ENCODE measurements around the gene RHBDL2. TPM values are rescaled to one million over a fixed set of nuclear protein-coding genes. Genes with fewer than 3 reads are reported as not detected.
A peak's percentile ranks its signal among the peaks of the same experiment; 100 is the strongest.
"Not testable (repeated sequence)": the region's sequence is repeated elsewhere in the genome, so short reads cannot be mapped to it uniquely, and the experiment has no call there.

The RHBDL2 gene
- total RNA-seq, 1 donor from 2014 or later, result not detected

DNA sequence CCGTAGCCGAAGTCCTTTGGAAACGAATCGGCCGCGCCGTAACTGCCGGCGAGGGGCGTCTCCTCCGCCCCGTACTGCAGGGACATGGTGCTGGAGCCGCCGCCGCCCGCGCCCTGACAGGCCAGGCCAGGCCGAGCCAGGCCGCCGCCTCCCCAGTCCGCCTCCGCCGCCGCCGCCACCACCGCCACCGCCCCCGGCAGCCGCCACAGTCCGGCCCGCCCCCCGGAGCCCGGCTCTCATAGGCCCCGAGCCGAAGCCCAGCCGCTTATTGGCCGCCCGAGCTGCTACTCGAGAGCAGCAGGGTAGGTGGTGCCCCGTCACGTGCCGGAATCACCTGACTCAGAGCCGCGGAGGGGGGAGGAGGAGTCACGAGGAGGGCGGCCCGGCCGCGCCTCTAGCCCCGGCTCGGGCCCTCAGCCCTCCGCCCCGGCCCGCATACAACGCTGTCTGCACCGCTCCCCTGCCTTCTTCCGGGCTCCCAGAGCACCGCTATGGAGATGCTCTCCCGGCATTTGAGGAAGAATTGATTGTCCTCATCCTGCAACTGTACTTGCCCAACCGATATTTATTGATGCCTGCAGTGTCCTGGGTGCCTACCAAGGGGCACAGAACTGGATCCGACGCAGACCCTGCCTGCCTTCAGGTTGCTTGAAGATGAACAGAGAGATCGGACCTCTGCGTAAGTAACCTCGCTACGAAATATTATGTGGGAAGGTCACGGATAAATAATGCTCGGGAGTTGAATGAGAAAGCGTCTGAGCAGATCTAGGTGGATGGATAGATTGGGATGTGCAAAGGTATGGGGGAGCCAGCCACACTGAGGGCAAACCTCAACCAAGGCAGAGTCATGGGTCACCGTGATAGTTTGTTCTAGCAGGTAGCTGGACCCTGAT lies 81.8 kb downstream of the RHBDL2 start, which contains the start of gene RRAGC:
Gene RRAGC (minus strand): TSS at position 212 of the 893 bp plus-strand sequence. CDS start 126 bp downstream, at position 86.
- peaks cover 10% of the 10 kb centered on the region for H3K36me3 Mint-ChIP-seq
- TF ChIP-seq, protein P1, sequence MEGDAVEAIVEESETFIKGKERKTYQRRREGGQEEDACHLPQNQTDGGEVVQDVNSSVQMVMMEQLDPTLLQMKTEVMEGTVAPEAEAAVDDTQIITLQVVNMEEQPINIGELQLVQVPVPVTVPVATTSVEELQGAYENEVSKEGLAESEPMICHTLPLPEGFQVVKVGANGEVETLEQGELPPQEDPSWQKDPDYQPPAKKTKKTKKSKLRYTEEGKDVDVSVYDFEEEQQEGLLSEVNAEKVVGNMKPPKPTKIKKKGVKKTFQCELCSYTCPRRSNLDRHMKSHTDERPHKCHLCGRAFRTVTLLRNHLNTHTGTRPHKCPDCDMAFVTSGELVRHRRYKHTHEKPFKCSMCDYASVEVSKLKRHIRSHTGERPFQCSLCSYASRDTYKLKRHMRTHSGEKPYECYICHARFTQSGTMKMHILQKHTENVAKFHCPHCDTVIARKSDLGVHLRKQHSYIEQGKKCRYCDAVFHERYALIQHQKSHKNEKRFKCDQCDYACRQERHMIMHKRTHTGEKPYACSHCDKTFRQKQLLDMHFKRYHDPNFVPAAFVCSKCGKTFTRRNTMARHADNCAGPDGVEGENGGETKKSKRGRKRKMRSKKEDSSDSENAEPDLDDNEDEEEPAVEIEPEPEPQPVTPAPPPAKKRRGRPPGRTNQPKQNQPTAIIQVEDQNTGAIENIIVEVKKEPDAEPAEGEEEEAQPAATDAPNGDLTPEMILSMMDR (IDR thresholded peaks at IDR 0.05; ENCODE audit: unreplicated experiment), result no peak
- H3K27ac Mint-ChIP-seq, result peak within 1 kb of the TSS; percentile 95
- DNase-seq (ENCODE audit: low spot score in 2 of 2, unreplicated experiment in 2 of 2), result peak; percentile 97 to 98
- H3K4me1 Mint-ChIP-seq, result peaks cover 32% of the 10 kb centered on the region
- H3K9me3 Mint-ChIP-seq, result no peaks in the 10 kb centered on the region
- H3K27me3 Mint-ChIP-seq (ENCODE audit: low read depth), result no peaks in the 10 kb centered on the region
- peak within 1 kb of the TSS; percentile 87 for H3K4me3 Mint-ChIP-seq

DNA sequence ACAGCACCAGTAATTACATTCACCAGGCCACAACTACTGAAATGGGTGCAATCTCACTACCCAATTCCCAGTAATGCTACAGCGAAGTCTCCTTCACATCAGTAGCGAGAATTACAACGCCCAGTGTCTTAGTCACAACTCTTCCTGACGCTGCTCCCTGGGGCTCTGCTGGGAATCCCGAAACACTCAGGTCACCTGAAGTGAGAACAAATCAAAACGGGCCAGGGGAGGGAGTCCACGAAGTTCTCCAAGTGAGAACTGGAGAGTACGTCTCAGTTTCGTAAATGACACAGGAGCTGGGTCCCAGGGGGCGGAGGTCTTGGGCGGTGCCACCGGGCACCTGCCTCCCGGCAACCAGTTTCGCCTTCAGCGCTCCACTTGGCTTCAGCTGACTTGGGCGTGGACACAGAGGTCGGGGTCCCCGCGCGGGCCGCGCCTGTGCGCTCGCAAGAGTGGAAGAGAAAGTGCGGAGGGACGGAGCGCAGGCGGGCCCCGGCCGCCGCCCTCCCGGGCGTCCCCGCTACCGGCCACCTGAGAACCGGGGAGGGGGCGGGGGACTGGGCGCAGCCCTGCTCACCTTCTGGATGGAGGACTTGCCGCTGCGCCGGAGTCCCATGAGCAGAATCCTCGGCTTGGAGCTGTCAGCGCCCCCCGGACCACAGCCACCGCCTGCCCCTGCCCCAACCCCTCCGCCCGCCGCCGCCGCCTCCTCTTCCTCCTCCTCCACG lies 82.6 kb downstream of the RHBDL2 start:
- H3K9me3 Mint-ChIP-seq, result no peaks in the 10 kb centered on the region
- H3K4me3 Mint-ChIP-seq, result peak overlapping the region; percentile 87
- TF ChIP-seq, protein P1 (IDR thresholded peaks at IDR 0.05; ENCODE audit: unreplicated experiment), result no peak
- DNase-seq (ENCODE audit: low spot score in 2 of 2, unreplicated experiment in 2 of 2), result peak in 1 of 2 experiments; percentile 19
- peaks cover 12% of the 10 kb centered on the region for H3K36me3 Mint-ChIP-seq
- no peaks in the 10 kb centered on the region for H3K27me3 Mint-ChIP-seq (ENCODE audit: low read depth)
- peaks cover 32% of the 10 kb centered on the region for H3K4me1 Mint-ChIP-seq
- H3K27ac Mint-ChIP-seq, result peak overlapping the region; percentile 95

DNA sequence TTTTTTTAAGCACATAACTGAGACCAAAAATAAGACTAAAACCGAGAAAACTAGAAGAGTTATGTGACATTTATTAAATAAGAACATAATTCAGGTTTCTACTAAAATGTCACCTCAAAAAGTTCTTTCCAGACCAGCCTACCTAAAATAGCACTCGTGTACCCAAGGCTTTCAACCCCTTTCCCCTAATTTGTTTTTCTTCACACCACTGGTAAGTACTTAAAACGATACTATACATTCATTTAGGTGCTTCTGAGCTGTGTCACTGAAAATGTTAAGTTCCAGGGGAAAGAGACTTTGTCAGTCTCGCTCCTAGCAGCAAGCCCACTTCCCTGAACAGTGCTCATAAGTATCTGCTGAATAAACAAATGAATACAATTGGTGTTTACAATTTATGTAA lies 88.8 kb downstream of the RHBDL2 start:
- peaks cover 9% of the 10 kb centered on the region for H3K4me1 Mint-ChIP-seq
- H3K27me3 Mint-ChIP-seq (ENCODE audit: low read depth), result no peaks in the 10 kb centered on the region
- no peak overlapping the region for H3K4me3 Mint-ChIP-seq
- DNase-seq (ENCODE audit: low spot score in 2 of 2, unreplicated experiment in 2 of 2), result no peak
- no peaks in the 10 kb centered on the region for H3K9me3 Mint-ChIP-seq
- peaks cover 33% of the 10 kb centered on the region for H3K36me3 Mint-ChIP-seq
- H3K27ac Mint-ChIP-seq, result no peak overlapping the region
- TF ChIP-seq, protein P1 (IDR thresholded peaks at IDR 0.05; ENCODE audit: unreplicated experiment), result no peak

DNA sequence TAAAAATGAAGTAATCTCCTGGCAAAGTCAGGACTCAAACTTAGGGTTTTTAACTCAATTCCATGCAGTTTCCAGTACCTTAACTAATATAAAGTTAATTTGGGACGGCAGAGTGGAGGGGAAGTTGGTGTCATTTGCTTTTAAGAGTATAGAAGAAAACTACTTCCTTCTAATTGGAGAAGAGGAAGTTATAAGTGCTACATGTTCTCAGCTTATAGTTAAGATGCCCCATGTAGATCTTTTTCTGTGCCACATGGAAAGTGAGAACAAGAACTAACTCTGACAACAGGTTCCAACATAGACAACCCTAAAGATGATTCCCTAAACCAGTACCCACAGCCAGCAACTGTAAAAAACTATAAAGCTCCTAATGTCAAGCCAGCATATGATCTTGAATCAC lies 93.6 kb downstream of the RHBDL2 start:
- H3K4me3 Mint-ChIP-seq, result no peak overlapping the region
- peaks cover 5% of the 10 kb centered on the region for H3K9me3 Mint-ChIP-seq
- no peaks in the 10 kb centered on the region for H3K4me1 Mint-ChIP-seq
- H3K36me3 Mint-ChIP-seq, result peaks cover 44% of the 10 kb centered on the region
- H3K27ac Mint-ChIP-seq, result no peak overlapping the region
- DNase-seq (ENCODE audit: low spot score in 2 of 2, unreplicated experiment in 2 of 2), result no peak
- TF ChIP-seq, protein P1 (IDR thresholded peaks at IDR 0.05; ENCODE audit: unreplicated experiment), result no peak
- H3K27me3 Mint-ChIP-seq (ENCODE audit: low read depth), result no peaks in the 10 kb centered on the region

DNA sequence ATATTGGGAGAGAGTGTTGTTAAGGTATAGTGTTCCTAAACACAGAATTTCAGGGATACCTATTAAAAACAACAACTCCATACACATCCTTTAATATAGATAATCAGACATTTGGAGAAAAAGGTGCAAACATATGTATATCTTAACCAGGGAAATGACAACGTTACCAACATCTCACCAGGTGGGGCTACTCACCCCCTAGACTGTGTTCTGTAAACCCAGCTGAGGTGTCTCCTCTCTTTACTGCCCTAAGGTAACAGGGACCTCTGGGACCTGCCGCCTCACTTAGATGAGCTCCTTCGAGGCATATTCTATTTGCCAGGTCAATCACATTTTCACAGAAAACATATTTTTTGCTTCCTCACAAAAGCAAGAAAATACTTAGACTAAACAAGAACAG lies 95.4 kb downstream of the RHBDL2 start:
- TF ChIP-seq, protein P1 (IDR thresholded peaks at IDR 0.05; ENCODE audit: unreplicated experiment), result no peak
- Mint-ChIP-seq H3K27me3 (ENCODE audit: low read depth) (no peaks in the 10 kb centered on the region), H3K4me3 (no peak overlapping the region), H3K9me3 (peaks cover 5% of the 10 kb centered on the region), H3K36me3 (peaks cover 37% of the 10 kb centered on the region), H3K27ac (no peak overlapping the region), H3K4me1 (no peaks in the 10 kb centered on the region)
- no peak for DNase-seq (ENCODE audit: low spot score in 2 of 2, unreplicated experiment in 2 of 2)

DNA sequence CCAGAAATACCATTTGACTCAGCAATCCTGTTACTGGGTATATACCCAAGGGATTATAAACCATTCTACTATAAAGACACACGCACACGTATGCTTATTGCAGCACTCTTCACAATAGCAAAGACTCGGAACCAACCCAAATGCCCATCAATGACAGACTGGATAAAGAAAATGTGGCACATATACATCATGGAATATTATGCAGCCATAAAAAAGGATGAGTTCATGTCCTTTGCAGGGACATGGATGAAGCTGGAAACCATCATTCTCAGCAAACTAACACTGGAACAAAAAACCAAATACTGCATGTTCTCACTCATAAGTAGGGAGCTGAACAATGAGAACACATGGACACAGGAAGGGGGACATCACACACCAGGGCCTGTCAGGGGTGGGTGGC lies 96.5 kb downstream of the RHBDL2 start:
- not testable (repeated sequence) for H3K4me3 Mint-ChIP-seq; H3K27me3 Mint-ChIP-seq (ENCODE audit: low read depth); H3K27ac Mint-ChIP-seq; DNase-seq (ENCODE audit: low spot score in 2 of 2, unreplicated experiment in 2 of 2); H3K4me1 Mint-ChIP-seq; H3K9me3 Mint-ChIP-seq
- peaks cover 35% of the 10 kb centered on the region for H3K36me3 Mint-ChIP-seq
